H1 (cell line): ENCODE results near the gene NCAM1. TPM values are rescaled to one million over a fixed set of nuclear protein-coding genes. Genes with fewer than 3 reads are reported as not detected.
"Not testable (repeated sequence)": the region's sequence is repeated elsewhere in the genome, so short reads cannot be mapped to it uniquely, and the experiment has no call there.

Experiments used
- CTCF ChIA-PET: fragments of 300-600 bp; sonication (Branson Sonifier 250); formaldehyde crosslinking; loops from one replicate; lab custom pipeline; 2021; ENCODE audit not compliant: partially characterized antibody; lab: Charles Lee
- POLR2A ChIA-PET: fragments of 300-600 bp; sonication (Branson Sonifier 250); formaldehyde crosslinking; loops from one replicate; lab custom pipeline; 2021; ENCODE audit warnings: inconsistent platforms; ENCODE audit not compliant: partially characterized antibody; lab: Charles Lee
- DNase-seq, 2 experiments: peaks; one replicate each; pipeline versions ENCODE4 v3.0.0 to v3.0.0-alpha.2; 2010 to 2022; ENCODE audit warnings: low spot score in 2 of 2, low read depth in 1 of 2, mixed read lengths in 1 of 2
- FAIRE-seq: peaks from 2 replicates; lab custom pipeline; 2011; peaks lifted over from hg19 to GRCh38; lab: Jason Lieb, UNC
- H2AFZ ChIP-seq: 2 replicates; pipeline ENCODE4 v1.8.1; 2012; ENCODE audit warnings: low read length, inconsistent platforms
- H2AK5ac ChIP-seq: 2 replicates; pipeline ENCODE4 v1.6.1; 2013; ENCODE audit warnings: low read depth, low read length
- H2BK120ac ChIP-seq: replicated peaks from 2 replicates; pipeline ENCODE3; 2013; ENCODE audit warnings: low read depth, low read length, inconsistent platforms
- H2BK12ac ChIP-seq: 2 replicates; pipeline ENCODE4 v1.6.1; 2013; ENCODE audit warnings: low read depth, low read length
- H2BK15ac ChIP-seq: 2 replicates; pipeline ENCODE4 v1.6.1; 2013; ENCODE audit warnings: low read length
- H2BK20ac ChIP-seq: 2 replicates; pipeline ENCODE4 v1.6.1; 2013; ENCODE audit warnings: low read length
- H2BK5ac ChIP-seq: 2 replicates; pipeline ENCODE4 v1.6.1; 2013; ENCODE audit warnings: low read depth, low read length
- H3K14ac ChIP-seq: 2 replicates; pipeline ENCODE4 v1.6.1; 2013; ENCODE audit warnings: inconsistent platforms; ENCODE audit not compliant: insufficient read length
- H3K18ac ChIP-seq: 2 replicates; pipeline ENCODE4 v1.6.1; 2013; ENCODE audit warnings: low read length; ENCODE audit errors: extremely low read depth
- H3K23ac ChIP-seq: 2 replicates; pipeline ENCODE4 v1.6.1; 2013; ENCODE audit warnings: inconsistent platforms; ENCODE audit not compliant: insufficient read length
- H3K23me2 ChIP-seq: 2 replicates; pipeline ENCODE4 v1.6.1; 2013; ENCODE audit warnings: low read depth, low read length
- H3K27ac ChIP-seq: 2 replicates; pipeline ENCODE4 v1.6.1; 2011; ENCODE audit warnings: low read depth, low read length, inconsistent platforms
- H3K27me3 ChIP-seq, 4 experiments: replicated peaks in 1 of 4; 1 replicate in 1 of 4; 2 replicates in 3 of 4; pipeline versions ENCODE4 v1.6.1 to v1.8.1; 2011 to 2013; ENCODE audit warnings: low read length in 3 of 4, mild to moderate bottlenecking in 3 of 4, inconsistent platforms in 2 of 4, mixed read lengths in 2 of 4, moderate library complexity in 1 of 4; ENCODE audit not compliant: control insufficient read depth in 3 of 4, insufficient read depth in 3 of 4; ENCODE audit errors: extremely low read depth in 1 of 4
- H3K36me3 ChIP-seq, 4 experiments: 2 replicates each; pipeline versions ENCODE4 v1.6.1 to v1.8.1; 2011 to 2013; ENCODE audit warnings: mild to moderate bottlenecking in 4 of 4, low read length in 3 of 4, moderate library complexity in 2 of 4, control low read depth in 1 of 4, inconsistent platforms in 1 of 4; ENCODE audit not compliant: insufficient read depth in 4 of 4, control insufficient read depth in 2 of 4
- H3K4ac ChIP-seq: replicated peaks from 2 replicates; pipeline ENCODE3; 2013; ENCODE audit warnings: low read length, low read depth, mixed read lengths, inconsistent platforms; ENCODE audit not compliant: insufficient read length
- H3K4me1 ChIP-seq, 4 experiments: replicated peaks in 1 of 4; 1 replicate in 1 of 4; 2 replicates in 3 of 4; pipeline versions ENCODE4 v1.6.1 to v1.8.1; 2011 to 2013; ENCODE audit warnings: low read length in 3 of 4, inconsistent platforms in 2 of 4, mixed read lengths in 1 of 4; ENCODE audit not compliant: insufficient read depth in 4 of 4, control insufficient read depth in 3 of 4
- H3K4me2 ChIP-seq, 2 experiments: 2 replicates each; pipeline versions ENCODE4 v1.6.1 to v1.8.1; 2011 to 2013; ENCODE audit warnings: low read depth in 2 of 2, low read length in 2 of 2, control low read depth in 1 of 2, inconsistent platforms in 1 of 2, mild to moderate bottlenecking in 1 of 2; ENCODE audit not compliant: insufficient read depth in 1 of 2
- H3K4me3 ChIP-seq, 4 experiments: fragments of 200-600, 300-600 bp in 1 of 4; sonication (generic), shearing (Covaris generic), sonication (Bioruptor Twin) in 1 of 4; 2 replicates each; pipeline versions ENCODE4 v1.5.1 to v1.8.1; 2011 to 2016; ENCODE audit warnings: low read length in 4 of 4, low read depth in 3 of 4, control low read depth in 2 of 4, inconsistent platforms in 2 of 4, mild to moderate bottlenecking in 2 of 4, mixed read lengths in 1 of 4, moderate library complexity in 1 of 4; ENCODE audit not compliant: insufficient read depth in 2 of 4; ENCODE audit errors: extremely low read depth in 1 of 4
- H3K56ac ChIP-seq: replicated peaks from 2 replicates; pipeline ENCODE3; 2013; ENCODE audit warnings: low read depth, mild to moderate bottlenecking, mixed read lengths, low read length, inconsistent platforms; ENCODE audit not compliant: insufficient read length
- H3K79me1 ChIP-seq: 2 replicates; pipeline ENCODE4 v1.6.1; 2013; ENCODE audit warnings: low read depth, low read length, control low read depth
- H3K79me2 ChIP-seq, 2 experiments: 2 replicates each; pipeline versions ENCODE4 v1.6.1 to v1.8.1; 2012 to 2013; ENCODE audit warnings: low read length in 2 of 2, mild to moderate bottlenecking in 2 of 2, inconsistent platforms in 1 of 2; ENCODE audit not compliant: insufficient read depth in 2 of 2, control insufficient read depth in 1 of 2
- H3K9ac ChIP-seq, 4 experiments: replicated peaks in 1 of 4; 1 replicate in 1 of 4; 2 replicates in 3 of 4; pipeline versions ENCODE4 v1.6.1 to v1.8.1; 2011 to 2013; ENCODE audit warnings: low read depth in 3 of 4, low read length in 3 of 4, control low read depth in 2 of 4, mild to moderate bottlenecking in 2 of 4, moderate library complexity in 2 of 4, inconsistent platforms in 1 of 4; ENCODE audit errors: extremely low read depth in 1 of 4
- H3K9me3 ChIP-seq, 2 experiments: 2 replicates each; pipeline versions ENCODE4 v1.6.1 to v1.8.1; 2012 to 2013; ENCODE audit warnings: mild to moderate bottlenecking in 2 of 2, moderate library complexity in 2 of 2, control low read depth in 1 of 2, inconsistent platforms in 1 of 2, low read depth in 1 of 2, low read length in 1 of 2, mixed read lengths in 1 of 2; ENCODE audit not compliant: insufficient read depth in 2 of 2
- H4K20me1 ChIP-seq, 2 experiments: replicated peaks in 1 of 2; 2 replicates each; pipeline versions ENCODE3 to v1.8.1; 2011 to 2013; ENCODE audit warnings: inconsistent platforms in 2 of 2, low read length in 2 of 2, mild to moderate bottlenecking in 1 of 2; ENCODE audit not compliant: insufficient read depth in 2 of 2, control insufficient read depth in 1 of 2
- H4K5ac ChIP-seq: 2 replicates; pipeline ENCODE4 v1.6.1; 2013; ENCODE audit warnings: low read length, low read depth, mixed read lengths, inconsistent platforms; ENCODE audit not compliant: insufficient read length
- H4K8ac ChIP-seq: 2 replicates; pipeline ENCODE4 v1.8.0; 2013; ENCODE audit warnings: mild to moderate bottlenecking, moderate library complexity, low read length, inconsistent platforms; ENCODE audit not compliant: insufficient read depth; ENCODE audit errors: extremely low read depth
- H4K91ac ChIP-seq: replicated peaks from 2 replicates; pipeline ENCODE3; 2013; ENCODE audit warnings: low read length, mixed read lengths, inconsistent platforms; ENCODE audit not compliant: insufficient read length
- WGBS, 2 experiments: shearing (Covaris generic) in 1 of 2; methylation state at CpG; one replicate each; pipeline versions ENCODE4 v1.1.6 to v1.1.7; 2013 to 2015; ENCODE audit warnings: low lambda C conversion rate in 2 of 2, mixed read lengths in 2 of 2, inconsistent platforms in 1 of 2, low coverage in 1 of 2, missing lambda C conversion rate in 1 of 2; ENCODE audit not compliant: insufficient replicate concordance in 2 of 2, insufficient coverage in 1 of 2, insufficient read length in 1 of 2; ENCODE audit errors: extremely low coverage in 1 of 2, missing lambda C conversion rate in 1 of 2; 5-methylcytosine and 5-hydroxymethylcytosine counted together
- polyA plus RNA-seq, 7 experiments: library from polyadenylated mRNA; depleted of rRNA in 3 of 7; stranded (reverse) in 5 of 7; unstranded in 2 of 7; fragments of >200 nt in 5 of 7; fragments of 200-250 nt in 2 of 7; gene quantifications; 1 replicate in 5 of 7; 2 replicates in 1 of 7; 4 replicates in 1 of 7; pipeline versions ENCODE4 v1.2.1 to v1.2.3, GENCODE V29; 2011 to 2013; ENCODE audit warnings: missing spikeins in 2 of 7, mixed read lengths in 2 of 7
- total RNA-seq: library from RNA; stranded (reverse); fragmentation: NEBNext Ultra II Directional; extraction: Animal tissue kit (Norgen Biotek cat#: 25700); gene quantifications from 2 replicates; pipeline ENCODE4 v1.2.1, GENCODE V29; 2021

The NCAM1 gene
- total and polyA plus RNA-seq, 2 of the 8 experiments (the other 6 are each of a cell fraction or from before 2014, with no cell fraction given), result 3.1 to 4.3 TPM

- H2BK120ac ChIP-seq, H4K8ac ChIP-seq, H3K4me1 ChIP-seq, H2BK5ac ChIP-seq, H3K23me2 ChIP-seq, H3K27ac ChIP-seq, H2BK20ac ChIP-seq, H3K23ac ChIP-seq, H2BK12ac ChIP-seq, DNase-seq, H3K4ac ChIP-seq, H2AFZ ChIP-seq, H3K56ac ChIP-seq, H3K4me3 ChIP-seq, H4K5ac ChIP-seq, H3K9me3 ChIP-seq, H3K27me3 ChIP-seq, H4K91ac ChIP-seq, FAIRE-seq, H3K79me2 ChIP-seq, H4K20me1 ChIP-seq, H2AK5ac ChIP-seq, H3K14ac ChIP-seq, H2BK15ac ChIP-seq, H3K36me3 ChIP-seq, H3K9ac ChIP-seq, H3K18ac ChIP-seq, POLR2A ChIA-PET, H3K79me1 ChIP-seq, H3K4me2 ChIP-seq: not testable (repeated sequence)
- CTCF ChIA-PET, result interaction anchor here (0.6 kb wide), 1 partner anchor 580 kb away, joined by 4 read pairs; no protein-coding TSS in a partner anchor
- WGBS, 2 experiments, result 91% methylated on average over 2 of the region's 2 CpGs; no CpG with 5 or more reads in 1 of the 2 experiments
These were observed 91.8 kb downstream of the NCAM1 start for GRCh38 chr11:113053042-113053441.
